Activated CD8-positive, alpha-beta T cell treated with anti-CD3 and anti-CD28 coated beads, Interleukin-2, amount 10 ng/mL, durations not matched to agents 7 days and 5 days (primary cell): ENCODE measurements around the gene FRMD4B. TPM values are rescaled to one million over a fixed set of nuclear protein-coding genes. Genes with fewer than 3 reads are reported as not detected.

Experiments used
- ATAC-seq: fragments of 150-1000 bp; cut with Tn5 transposase; one replicate; pipeline ENCODE4 v1.10.0; 2021; ENCODE audit warnings: moderate library complexity
- CTCF ChIA-PET: fragments of 350-600 bp; sonication (Branson Sonifier 250); formaldehyde crosslinking; loops from one replicate; lab custom pipeline; 2021; ENCODE audit warnings: antibody characterized with exemption; lab: Charles Lee
- POLR2A ChIA-PET: fragments of 350-600 bp; sonication (Branson Sonifier 250); formaldehyde crosslinking; loops from one replicate; lab custom pipeline; 2021; ENCODE audit warnings: antibody characterized with exemption; lab: Charles Lee
- DNase-seq: peaks from one replicate; pipeline ENCODE4 v3.0.0-alpha.2; 2020
- H3K27ac Mint-ChIP-seq: one replicate; pipeline ENCODE4 v1.8.0; 2021; ENCODE audit warnings: mild to moderate bottlenecking, mixed read lengths
- H3K27me3 Mint-ChIP-seq: one replicate; pipeline ENCODE4 v1.8.0; 2021; ENCODE audit warnings: low read depth, mixed read lengths
- H3K36me3 Mint-ChIP-seq: one replicate; pipeline ENCODE4 v1.8.0; 2021; ENCODE audit warnings: low read depth, mixed read lengths
- H3K4me1 Mint-ChIP-seq: one replicate; pipeline ENCODE4 v1.8.0; 2021; ENCODE audit warnings: low read depth, mixed read lengths
- H3K4me3 Mint-ChIP-seq: one replicate; pipeline ENCODE4 v1.8.0; 2021; ENCODE audit warnings: mild to moderate bottlenecking, mixed read lengths
- H3K9me3 Mint-ChIP-seq: one replicate; pipeline ENCODE4 v1.8.0; 2022; ENCODE audit warnings: mixed read lengths; ENCODE audit not compliant: insufficient read depth
- total RNA-seq, 2 experiments: library from RNA; stranded (reverse); gene quantifications; one replicate each; pipeline ENCODE4 v1.2.3, GENCODE V29; 2021

Gene FRMD4B
- total RNA-seq, 2 experiments from 2014 or later = 7.7 to 8.2 TPM

- DNase-seq (peak; percentile 84), ATAC-seq (peak; percentile 61)
- POLR2A ChIA-PET = interaction anchor here (0.9 to 3.4 kb wide), 3 partner anchors 8 to 15 kb away, joined by 3 to 21 read pairs (median 5); no protein-coding TSS in a partner anchor
- Mint-ChIP-seq H3K36me3 (peaks cover 49% of the 10 kb centered on the region), H3K4me1 (peaks cover 66% of the 10 kb centered on the region), H3K9me3 (no peaks in the 10 kb centered on the region), H3K4me3 (peak overlapping the region; percentile 77), H3K27ac (peak overlapping the region; percentile 82), H3K27me3 (no peaks in the 10 kb centered on the region)
- CTCF ChIA-PET = interaction anchor here (1.1 to 4.3 kb wide), 5 partner anchors 12 to 128 kb away, joined by 3 to 37 read pairs (median 10); no protein-coding TSS in a partner anchor
Measured at GRCh38 chr3:69197922-69198530, 187.9 kb downstream of the FRMD4B start.

DNA sequence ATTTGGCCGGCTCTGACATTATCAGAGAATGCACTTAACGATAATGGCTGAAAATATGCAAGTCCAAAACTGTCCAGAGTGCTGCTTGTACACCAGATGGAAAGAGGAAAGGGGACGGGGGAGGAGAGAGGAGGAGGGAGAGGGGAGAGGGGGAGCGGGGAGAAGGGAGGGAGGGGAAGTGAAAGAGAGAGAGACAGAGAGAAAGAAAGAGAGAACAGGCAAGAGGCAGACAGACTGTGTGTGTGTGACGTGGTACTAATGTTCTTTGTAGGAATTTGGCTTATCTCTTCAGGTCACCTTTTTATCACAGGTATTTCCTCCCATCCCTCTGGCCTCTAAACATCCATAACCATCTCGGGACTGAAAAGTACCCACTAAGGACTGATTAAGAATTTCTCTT is 188.4 kb downstream of the FRMD4B start:
- DNase-seq (no peak), ATAC-seq (no peak)
- Mint-ChIP-seq H3K36me3 (peaks cover 51% of the 10 kb centered on the region), H3K27ac (peak overlapping the region; percentile 82), H3K9me3 (no peaks in the 10 kb centered on the region), H3K4me3 (peak overlapping the region; percentile 77), H3K4me1 (peaks cover 62% of the 10 kb centered on the region), H3K27me3 (no peaks in the 10 kb centered on the region)
- CTCF ChIA-PET = interaction anchor here (4.1 to 4.3 kb wide), 2 partner anchors 109 kb away, joined by 20 to 37 read pairs; no protein-coding TSS in a partner anchor
- POLR2A ChIA-PET = interaction anchor here (0.9 to 3.4 kb wide), 3 partner anchors 9 to 16 kb away, joined by 3 to 21 read pairs (median 5); no protein-coding TSS in a partner anchor

DNA sequence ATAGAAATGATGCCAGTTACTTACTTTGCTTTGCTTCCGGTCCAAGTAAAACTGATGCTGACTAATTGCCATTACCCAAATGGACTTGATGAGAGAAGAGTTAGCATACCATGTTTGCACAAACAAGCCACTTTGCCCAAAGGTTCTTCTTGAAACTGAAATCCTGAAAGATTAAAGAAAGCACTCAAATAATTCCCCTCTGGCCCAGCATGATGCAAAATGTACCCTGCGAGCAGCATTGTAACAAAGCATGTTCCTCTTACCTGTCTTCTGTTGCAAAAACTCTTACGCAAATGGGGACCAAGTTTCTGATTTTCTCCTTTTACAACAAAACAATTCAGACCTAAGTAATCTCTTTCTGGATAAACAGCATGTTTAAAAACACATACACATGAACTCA is 189.0 kb downstream of the FRMD4B start:
- DNase-seq (no peak), ATAC-seq (no peak)
- no peaks in the 10 kb centered on the region for H3K27me3 Mint-ChIP-seq
- ChIA-PET POLR2A (no interaction called here), CTCF (interaction anchor here (4.1 kb wide), 1 partner anchor 110 kb away, joined by 20 read pairs; no protein-coding TSS in a partner anchor)
- H3K4me1 Mint-ChIP-seq = peaks cover 62% of the 10 kb centered on the region
- H3K27ac Mint-ChIP-seq = peak overlapping the region; percentile 82
- peaks cover 54% of the 10 kb centered on the region for H3K36me3 Mint-ChIP-seq
- no peaks in the 10 kb centered on the region for H3K9me3 Mint-ChIP-seq
- peak overlapping the region; percentile 77 for H3K4me3 Mint-ChIP-seq

- no peaks in the 10 kb centered on the region for H3K27me3 Mint-ChIP-seq
- peaks cover 44% of the 10 kb centered on the region for H3K4me1 Mint-ChIP-seq
- no peak overlapping the region for H3K27ac Mint-ChIP-seq
- ChIA-PET CTCF (interaction anchor here (0.6 to 4.1 kb wide), 6 partner anchors 16 to 112 kb away, joined by 3 to 20 read pairs (median 4); no protein-coding TSS in a partner anchor), POLR2A (no interaction called here)
- H3K4me3 Mint-ChIP-seq = no peak overlapping the region
- peaks cover 69% of the 10 kb centered on the region for H3K36me3 Mint-ChIP-seq
- H3K9me3 Mint-ChIP-seq = no peaks in the 10 kb centered on the region
- ATAC-seq (no peak), DNase-seq (no peak)
Measured at GRCh38 chr3:69194431-69195165, 191.3 kb downstream of the FRMD4B start.

- H3K9me3 Mint-ChIP-seq = no peaks in the 10 kb centered on the region
- CTCF ChIA-PET = interaction anchor here (0.6 to 4.1 kb wide), 5 partner anchors 17 to 113 kb away, joined by 3 to 20 read pairs (median 5); no protein-coding TSS in a partner anchor
- no peak for DNase-seq
- H3K4me3 Mint-ChIP-seq = no peak overlapping the region
- POLR2A ChIA-PET = no interaction called here
- H3K36me3 Mint-ChIP-seq = peaks cover 72% of the 10 kb centered on the region
- H3K27me3 Mint-ChIP-seq = no peaks in the 10 kb centered on the region
- peaks cover 36% of the 10 kb centered on the region for H3K4me1 Mint-ChIP-seq
- ATAC-seq = no peak
- H3K27ac Mint-ChIP-seq = peak overlapping the region; percentile 11
Measured at GRCh38 chr3:69193749-69194148, 192.1 kb downstream of the FRMD4B start.

GRCh38 chr3:69191516-69191915 is 194.4 kb downstream of the FRMD4B start:
- Mint-ChIP-seq H3K9me3 (no peaks in the 10 kb centered on the region), H3K4me3 (no peak overlapping the region), H3K27me3 (no peaks in the 10 kb centered on the region), H3K36me3 (peaks cover 64% of the 10 kb centered on the region), H3K27ac (no peak overlapping the region), H3K4me1 (peaks cover 13% of the 10 kb centered on the region)
- ChIA-PET POLR2A (interaction anchor here (0.7 kb wide), 1 partner anchor 18 kb away, joined by 3 read pairs; no protein-coding TSS in a partner anchor), CTCF (interaction anchor here (1.0 to 1.8 kb wide), 4 partner anchors 9 to 115 kb away, joined by 3 to 11 read pairs (median 4); no protein-coding TSS in a partner anchor)
- ATAC-seq = no peak
- no peak for DNase-seq

- peaks cover 49% of the 10 kb centered on the region for H3K36me3 Mint-ChIP-seq
- no peak overlapping the region for H3K27ac Mint-ChIP-seq
- H3K27me3 Mint-ChIP-seq = no peaks in the 10 kb centered on the region
- no peaks in the 10 kb centered on the region for H3K9me3 Mint-ChIP-seq
- no peak overlapping the region for H3K4me3 Mint-ChIP-seq
- DNase-seq (no peak), ATAC-seq (no peak)
- CTCF ChIA-PET = no interaction called here
- H3K4me1 Mint-ChIP-seq = peaks cover 10% of the 10 kb centered on the region
- POLR2A ChIA-PET = no interaction called here
Measured at GRCh38 chr3:69189487-69189886, 196.4 kb downstream of the FRMD4B start.

GRCh38 chr3:69186575-69187093 is 199.3 kb downstream of the FRMD4B start:
- Mint-ChIP-seq H3K27me3 (no peaks in the 10 kb centered on the region), H3K27ac (no peak overlapping the region), H3K36me3 (peaks cover 40% of the 10 kb centered on the region), H3K4me3 (no peak overlapping the region), H3K4me1 (no peaks in the 10 kb centered on the region), H3K9me3 (no peaks in the 10 kb centered on the region)
- ChIA-PET POLR2A (interaction anchor here (0.9 kb wide), 1 partner anchor 13 kb away, joined by 3 read pairs; no protein-coding TSS in a partner anchor), CTCF (no interaction called here)
- ATAC-seq (no peak), DNase-seq (no peak)

DNA sequence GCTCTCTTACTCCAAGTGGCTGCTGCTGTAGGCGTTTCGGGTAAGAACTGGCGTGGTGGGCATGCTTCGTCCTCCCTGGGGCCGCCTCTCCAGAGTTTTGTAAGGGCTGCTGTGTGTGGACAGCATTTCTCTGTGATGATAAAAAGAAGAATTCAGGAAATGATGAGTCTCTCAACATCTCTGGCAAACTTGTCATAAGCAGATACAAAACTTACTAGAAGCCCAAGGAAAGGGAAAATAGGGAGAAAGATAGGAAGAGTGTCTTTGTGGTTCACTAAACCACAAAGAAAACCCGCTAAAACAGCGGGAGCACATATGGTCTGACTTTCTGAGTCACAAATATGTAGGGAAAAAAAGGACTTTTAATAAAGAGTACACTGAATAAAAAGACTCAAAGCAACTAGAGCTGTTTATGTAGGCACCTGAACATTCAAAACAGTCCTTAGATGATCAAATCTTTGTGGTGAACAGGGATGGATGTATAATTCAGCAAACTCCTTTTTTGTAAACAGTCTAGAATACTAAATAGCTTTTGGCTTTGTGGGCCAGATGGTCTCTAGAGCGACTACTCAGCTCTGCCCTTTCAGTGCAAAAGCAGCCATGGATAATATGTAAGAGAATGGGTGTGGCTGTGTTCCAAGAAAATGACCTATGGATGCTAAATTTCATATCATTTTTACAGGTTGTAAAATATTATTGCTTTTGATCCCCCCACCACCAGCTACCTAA is 203.1 kb downstream of the FRMD4B start:
- H3K27ac Mint-ChIP-seq = no peak overlapping the region
- DNase-seq (no peak), ATAC-seq (no peak)
- ChIA-PET CTCF (interaction anchor here (0.9 to 2.9 kb wide), 5 partner anchors 9 to 227 kb away, joined by 3 to 13 read pairs (median 3); no protein-coding TSS in a partner anchor), POLR2A (interaction anchor here (0.7 kb wide), 1 partner anchor 9 kb away, joined by 3 read pairs; no protein-coding TSS in a partner anchor)
- peaks cover 13% of the 10 kb centered on the region for H3K4me1 Mint-ChIP-seq
- H3K9me3 Mint-ChIP-seq = no peaks in the 10 kb centered on the region
- H3K4me3 Mint-ChIP-seq = no peak overlapping the region
- H3K27me3 Mint-ChIP-seq = no peaks in the 10 kb centered on the region
- peaks cover 48% of the 10 kb centered on the region for H3K36me3 Mint-ChIP-seq

GRCh38 chr3:69181592-69182211 is 204.2 kb downstream of the FRMD4B start:
- Mint-ChIP-seq H3K4me1 (peaks cover 13% of the 10 kb centered on the region), H3K9me3 (no peaks in the 10 kb centered on the region), H3K27me3 (no peaks in the 10 kb centered on the region), H3K4me3 (no peak overlapping the region), H3K27ac (no peak overlapping the region), H3K36me3 (peaks cover 49% of the 10 kb centered on the region)
- ChIA-PET POLR2A (interaction anchor here (0.7 kb wide), 1 partner anchor 8 kb away, joined by 3 read pairs; no protein-coding TSS in a partner anchor), CTCF (interaction anchor here (1.1 to 2.9 kb wide), 4 partner anchors 10 to 125 kb away, joined by 3 to 13 read pairs (median 4); no protein-coding TSS in a partner anchor)
- no peak for ATAC-seq
- no peak for DNase-seq
